Left ventricle myocardium superior (tissue), 1 donor: ENCODE measurements around the gene COPS4. TPM values are rescaled to one million over a fixed set of nuclear protein-coding genes. Genes with fewer than 3 reads are reported as not detected.
"Not testable (repeated sequence)": the region's sequence is repeated elsewhere in the genome, so short reads cannot be mapped to it uniquely, and the experiment has no call there.

ENCODE experiments used
- ATAC-seq: fragments of 200-7000 bp; cut with Tn5 transposase; one replicate; pipeline ENCODE4 v1.9.1; 2020; ENCODE audit warnings: mild to moderate bottlenecking, moderate library complexity
- DNase-seq: peaks from one replicate; pipeline ENCODE4 v3.0.0-alpha.2; 2020
- intact Hi-C: fragments of 100-400 bp; cut with micrococcal nuclease; formaldehyde crosslinking; loops from one replicate; pipeline ENCODE4 v1.11.0; 2022
- total RNA-seq: library from RNA; stranded (reverse); fragmentation: NEBNext Ultra II Directional; extraction: Animal tissue kit (Norgen Biotek cat#: 25700); gene quantifications from one replicate; pipeline ENCODE4 v1.2.1, GENCODE V29; 2021
- donor health status: DM: no; HTN: yes; CAD: no; lungs with severe emphysema.

Gene COPS4
- total RNA-seq, 1 donor from 2014 or later, result 49.2 TPM

GRCh38 chr4:83111751-83112141 lies 76.8 kb downstream of the COPS4 start:
- intact Hi-C loops, DNase-seq, ATAC-seq: not testable (repeated sequence)

- no peak for DNase-seq
- intact Hi-C loops, result no loop called here
- ATAC-seq, result no peak
These were observed 77.2 kb downstream of the COPS4 start for GRCh38 chr4:83112231-83112630.

GRCh38 chr4:83112678-83113428 lies 77.9 kb downstream of the COPS4 start:
- ATAC-seq (no peak), DNase-seq (no peak)
- intact Hi-C loops, result no loop called here

GRCh38 chr4:83113429-83113786 lies 78.4 kb downstream of the COPS4 start:
- intact Hi-C loops, result no loop called here
- ATAC-seq, result no peak
- DNase-seq, result no peak

- intact Hi-C loops, result no loop called here
- no peak for DNase-seq
- ATAC-seq, result no peak
These were observed 79.6 kb downstream of the COPS4 start, which contains the start of gene PLAC8 for GRCh38 chr4:83114576-83114975. TSS of gene PLAC8 (minus strand) at chr4:83114729. CDS start at chr4:83107921, 6,808 bp downstream.

GRCh38 chr4:83115000-83115399 lies 80.0 kb downstream of the COPS4 start:
- intact Hi-C loops, result no loop called here
- DNase-seq (no peak), ATAC-seq (no peak)

- no peak for ATAC-seq
- intact Hi-C loops, result no loop called here
- DNase-seq, result no peak
These were observed 80.8 kb downstream of the COPS4 start for GRCh38 chr4:83115656-83116285.

GRCh38 chr4:83118869-83119268 lies 83.9 kb downstream of the COPS4 start:
- DNase-seq, result no peak
- intact Hi-C loops, result no loop called here
- ATAC-seq, result no peak

- DNase-seq (no peak), ATAC-seq (no peak)
- intact Hi-C loops, result no loop called here
These were observed 86.3 kb downstream of the COPS4 start for GRCh38 chr4:83121246-83121645.

- intact Hi-C loops, result no loop called here
- peak; percentile 78 for ATAC-seq
- no peak for DNase-seq
These were observed 89.3 kb downstream of the COPS4 start for GRCh38 chr4:83124111-83124780.

Other genes starting within 250 kb of the COPS4 start
- gene SCD5, start 236.4 kb upstream of the COPS4 start, total RNA-seq, result 2.7 TPM
- 103 TPM for gene SEC31A, start 144.0 kb upstream of the COPS4 start, total RNA-seq
- gene THAP9, start 134.4 kb upstream of the COPS4 start, total RNA-seq, result 5.3 TPM
- gene LIN54, start 24.4 kb upstream of the COPS4 start, total RNA-seq, result 6.7 TPM
- 1.1 TPM for gene PLAC8, start 79.5 kb downstream of the COPS4 start, total RNA-seq
- 20.0 TPM for gene COQ2, start 249.6 kb downstream of the COPS4 start, total RNA-seq